ENCODE data around the gene CHIC2. TPM values are rescaled to one million over a fixed set of nuclear protein-coding genes. Genes with fewer than 3 reads are reported as not detected.

Gene CHIC2
- total RNA-seq, 2 donors from 2014 or later = 6.9 to 18.9 TPM

- 81 to 100% methylated on average over 1 of the region's 1 CpG for WGBS, 2 donors
- intact Hi-C loops (cut with DNase I) = no loop called here
- H3K27me3 ChIP-seq = no peaks in the 10 kb centered on the region
- H3K36me3 ChIP-seq (replicated peaks in 1 of 2; ENCODE audit: insufficient read depth in 1 of 2, low read depth in 2 of 2) = no peaks in the 10 kb centered on the region
- no peak for ATAC-seq
- no peaks in the 10 kb centered on the region for H3K9me3 ChIP-seq
- no peak overlapping the region for H3K27ac ChIP-seq
- DNase-seq = no peak
- TF ChIP-seq POLR2A (IDR thresholded peaks at IDR 0.05) (no peak), CTCF (IDR thresholded peaks at IDR 0.05) (no peak)
- no peak overlapping the region for H3K4me3 ChIP-seq
- H3K4me1 ChIP-seq = no peaks in the 10 kb centered on the region
Observed at GRCh38 chr4:53967986-53968385, 96.4 kb downstream of the CHIC2 start.

GRCh38 chr4:53963781-53964180, 100.6 kb downstream of the CHIC2 start:
- Histone ChIP-seq H3K9me3 (no peaks in the 10 kb centered on the region), H3K27ac (no peak overlapping the region), H3K4me1 (no peaks in the 10 kb centered on the region), H3K36me3 (replicated peaks in 1 of 2; ENCODE audit: insufficient read depth in 1 of 2, low read depth in 2 of 2) (no peaks in the 10 kb centered on the region), H3K4me3 (no peak overlapping the region), H3K27me3 (no peaks in the 10 kb centered on the region)
- DNase-seq (no peak), ATAC-seq (no peak)
- intact Hi-C loops (cut with DNase I) = no loop called here
- no peak for TF ChIP-seq POLR2A (IDR thresholded peaks at IDR 0.05)
- no peak for TF ChIP-seq CTCF (IDR thresholded peaks at IDR 0.05)
- WGBS, 2 donors = 51 to 61% methylated on average over 3 of the region's 3 CpGs

- no peak for ATAC-seq
- no peak for DNase-seq
- H3K27ac ChIP-seq = no peak overlapping the region
- no peaks in the 10 kb centered on the region for H3K36me3 ChIP-seq (replicated peaks in 1 of 2; ENCODE audit: insufficient read depth in 1 of 2, low read depth in 2 of 2)
- H3K4me1 ChIP-seq = no peaks in the 10 kb centered on the region
- WGBS, 2 donors = 86 to 95% methylated on average over 4 of the region's 4 CpGs
- intact Hi-C loops (cut with DNase I) = no loop called here
- no peak for TF ChIP-seq POLR2A (IDR thresholded peaks at IDR 0.05)
- no peak for TF ChIP-seq CTCF (IDR thresholded peaks at IDR 0.05)
- no peaks in the 10 kb centered on the region for H3K9me3 ChIP-seq
- H3K4me3 ChIP-seq = no peak overlapping the region
- no peaks in the 10 kb centered on the region for H3K27me3 ChIP-seq
Observed at GRCh38 chr4:53963336-53963735, 101.1 kb downstream of the CHIC2 start.

GRCh38 chr4:53962516-53963225, 101.7 kb downstream of the CHIC2 start:
- no peaks in the 10 kb centered on the region for H3K27me3 ChIP-seq
- no peaks in the 10 kb centered on the region for H3K4me1 ChIP-seq
- no peaks in the 10 kb centered on the region for H3K36me3 ChIP-seq (replicated peaks in 1 of 2; ENCODE audit: insufficient read depth in 1 of 2, low read depth in 2 of 2)
- no peaks in the 10 kb centered on the region for H3K9me3 ChIP-seq
- H3K4me3 ChIP-seq = no peak overlapping the region
- intact Hi-C loops (cut with DNase I) = no loop called here
- ATAC-seq (no peak), DNase-seq (peak in 1 of 4 donors; percentile 4)
- WGBS, 2 donors = 58 to 60% methylated on average over 4 of the region's 4 CpGs
- TF ChIP-seq POLR2A (IDR thresholded peaks at IDR 0.05) = no peak
- TF ChIP-seq CTCF (IDR thresholded peaks at IDR 0.05) = no peak
- no peak overlapping the region for H3K27ac ChIP-seq

- TF ChIP-seq POLR2A (IDR thresholded peaks at IDR 0.05) = no peak
- no peak for TF ChIP-seq CTCF (IDR thresholded peaks at IDR 0.05)
- no peak for DNase-seq
- no peaks in the 10 kb centered on the region for H3K36me3 ChIP-seq (replicated peaks in 1 of 2; ENCODE audit: insufficient read depth in 1 of 2, low read depth in 2 of 2)
- H3K27me3 ChIP-seq = no peaks in the 10 kb centered on the region
- H3K4me1 ChIP-seq = no peaks in the 10 kb centered on the region
- H3K27ac ChIP-seq = no peak overlapping the region
- intact Hi-C loops (cut with DNase I) = no loop called here
- 70 to 84% methylated on average over 1 of the region's 1 CpG for WGBS, 2 donors
- no peak for ATAC-seq
- no peak overlapping the region for H3K4me3 ChIP-seq
- no peaks in the 10 kb centered on the region for H3K9me3 ChIP-seq
Observed at GRCh38 chr4:53961351-53961750, 103.1 kb downstream of the CHIC2 start.

All from body of pancreas (tissue), 4 donors.